ENCODE measurements around the gene DLEC1. TPM values are rescaled to one million over a fixed set of nuclear protein-coding genes. Genes with fewer than 3 reads are reported as not detected.

Gene DLEC1
- total and polyA plus RNA-seq, 2 donors (not counting 1 experiment from before 2014, with no cell fraction given), result 0.52 to 2.1 TPM

- intact Hi-C loops (cut with micrococcal nuclease), result loop anchor here (1.0 kb wide), 2 partner anchors 30 to 36 kb away; no protein-coding TSS in a partner anchor
- H4K20me1 ChIP-seq (ENCODE audit: control insufficient read depth, insufficient read depth, low read length, poor library complexity, severe bottlenecking), result no peaks in the 10 kb centered on the region
- H3K27ac ChIP-seq (ENCODE audit: low read length in 2 of 2), result no peak overlapping the region
- H3K9ac ChIP-seq (ENCODE audit: low read length), result no peak overlapping the region
- WGBS (ENCODE audit: insufficient coverage), result 92% methylated on average over 11 of the region's 11 CpGs
- Mint-ChIP-seq H3K27me3 (no peaks in the 10 kb centered on the region), H3K4me3 (no peak overlapping the region), H3K4me1 (peaks cover 18% of the 10 kb centered on the region), H3K9me3 (ENCODE audit: insufficient read depth) (no peaks in the 10 kb centered on the region), H3K27ac (no peak overlapping the region)
- no peak overlapping the region for H2AFZ ChIP-seq (ENCODE audit: insufficient read depth, low read depth, low read length, poor library complexity, severe bottlenecking)
- H3K4me1 ChIP-seq (ENCODE audit: control insufficient read depth in 2 of 2, insufficient read depth in 2 of 2, low read length in 2 of 2), result peaks cover 0 to 6% of the 10 kb centered on the region in 2 donors
- no peaks in the 10 kb centered on the region for H3K79me2 ChIP-seq (ENCODE audit: control insufficient read depth, insufficient read depth, low read length)
- H3K4me3 ChIP-seq (ENCODE audit: control extremely low read depth in 1 of 5, extremely low read depth in 1 of 5, insufficient read depth in 1 of 5, low read depth in 2 of 5, low read length in 4 of 5), result no peak overlapping the region
- CTCF ChIA-PET, result interaction anchor here (0.6 to 4.0 kb wide), 8 partner anchors 8 to 477 kb away, joined by 3 to 46 read pairs (median 4); partner anchors contain the start of gene DLEC1
- ATAC-seq (ENCODE audit: low read depth) (no peak), DNase-seq (no peak)
- H3K9me3 ChIP-seq (ENCODE audit: control extremely low read depth in 1 of 3, control insufficient read depth in 2 of 3, insufficient read depth in 1 of 3, low read length in 2 of 3), result no peaks in the 10 kb centered on the region
- no peak for TF ChIP-seq CTCF (IDR thresholded peaks at IDR 0.05)
- TF ChIP-seq EZH2 (IDR thresholded peaks at IDR 0.05; ENCODE audit: borderline replicate concordance, insufficient read depth, low read depth, low read length, poor library complexity, severe bottlenecking), result no peak
- POLR2A ChIA-PET, result no interaction called here
- no peak overlapping the region for H3K4me2 ChIP-seq (replicated peaks; ENCODE audit: low read depth, low read length, poor library complexity, severe bottlenecking)
- no peaks in the 10 kb centered on the region for H3K27me3 ChIP-seq (replicated peaks in 1 of 4; ENCODE audit: control extremely low read depth in 1 of 4, control insufficient read depth in 3 of 4, insufficient read depth in 4 of 4, low read length in 3 of 4)
- peaks cover 0 to 28% of the 10 kb centered on the region in 2 experiments for H3K36me3 ChIP-seq (replicated peaks in 1 of 2; ENCODE audit: control extremely low read depth in 1 of 2, control insufficient read depth in 1 of 2, extremely low read depth in 1 of 2, insufficient read depth in 2 of 2, low read length in 1 of 2)
These were observed 35.1 kb upstream of the DLEC1 start for GRCh38 chr3:38003817-38004414.

GRCh38 chr3:38004415-38005075, 34.5 kb upstream of the DLEC1 start:
- DNase-seq (peak; percentile 55), ATAC-seq (ENCODE audit: low read depth) (peak; percentile 47)
- no peaks in the 10 kb centered on the region for H3K27me3 ChIP-seq (replicated peaks in 1 of 4; ENCODE audit: control extremely low read depth in 1 of 4, control insufficient read depth in 3 of 4, insufficient read depth in 4 of 4, low read length in 3 of 4)
- H3K36me3 ChIP-seq (replicated peaks in 1 of 2; ENCODE audit: control extremely low read depth in 1 of 2, control insufficient read depth in 1 of 2, extremely low read depth in 1 of 2, insufficient read depth in 2 of 2, low read length in 1 of 2), result peaks cover 0 to 28% of the 10 kb centered on the region in 2 experiments
- no peaks in the 10 kb centered on the region for H3K27me3 Mint-ChIP-seq
- H3K9ac ChIP-seq (ENCODE audit: low read length), result no peak overlapping the region
- H3K4me3 ChIP-seq (ENCODE audit: control extremely low read depth in 1 of 5, extremely low read depth in 1 of 5, insufficient read depth in 1 of 5, low read depth in 2 of 5, low read length in 4 of 5), result no peak overlapping the region
- CTCF ChIA-PET, result interaction anchor here (1.0 to 4.0 kb wide), 8 partner anchors 24 to 476 kb away, joined by 3 to 46 read pairs (median 4); partner anchors contain the start of gene DLEC1
- H3K9me3 Mint-ChIP-seq (ENCODE audit: insufficient read depth), result no peaks in the 10 kb centered on the region
- H3K4me1 Mint-ChIP-seq, result peaks cover 12% of the 10 kb centered on the region
- TF ChIP-seq EZH2 (IDR thresholded peaks at IDR 0.05; ENCODE audit: borderline replicate concordance, insufficient read depth, low read depth, low read length, poor library complexity, severe bottlenecking), result no peak
- TF ChIP-seq CTCF (IDR thresholded peaks at IDR 0.05), result peak; percentile 50
- H4K20me1 ChIP-seq (ENCODE audit: control insufficient read depth, insufficient read depth, low read length, poor library complexity, severe bottlenecking), result no peaks in the 10 kb centered on the region
- POLR2A ChIA-PET, result no interaction called here
- 90% methylated on average over 14 of the region's 14 CpGs for WGBS (ENCODE audit: insufficient coverage)
- no peak overlapping the region for H3K4me2 ChIP-seq (replicated peaks; ENCODE audit: low read depth, low read length, poor library complexity, severe bottlenecking)
- peak overlapping the region; percentile 29 for H3K27ac Mint-ChIP-seq
- intact Hi-C loops (cut with micrococcal nuclease), result loop anchor here (1.0 kb wide), 1 partner anchor 36 kb away; no protein-coding TSS in a partner anchor
- H3K79me2 ChIP-seq (ENCODE audit: control insufficient read depth, insufficient read depth, low read length), result no peaks in the 10 kb centered on the region
- H3K9me3 ChIP-seq (ENCODE audit: control extremely low read depth in 1 of 3, control insufficient read depth in 2 of 3, insufficient read depth in 1 of 3, low read length in 2 of 3), result no peaks in the 10 kb centered on the region
- no peak overlapping the region for H3K4me3 Mint-ChIP-seq
- no peak overlapping the region for H3K27ac ChIP-seq (ENCODE audit: low read length in 2 of 2)
- no peak overlapping the region for H2AFZ ChIP-seq (ENCODE audit: insufficient read depth, low read depth, low read length, poor library complexity, severe bottlenecking)
- peaks cover 0 to under 1% of the 10 kb centered on the region in 2 donors for H3K4me1 ChIP-seq (ENCODE audit: control insufficient read depth in 2 of 2, insufficient read depth in 2 of 2, low read length in 2 of 2)

Measured in B cell (primary cell).